K562 (cell line): ENCODE results near the gene NR0B2. TPM values are rescaled to one million over a fixed set of nuclear protein-coding genes. Genes with fewer than 3 reads are reported as not detected.

Experiments used
- CBX3 ChIP-seq, 2 experiments: IDR thresholded peaks; 1 replicate in 1 of 2; 2 replicates in 1 of 2; pipeline ENCODE4 v1.6.1; 2012; ENCODE audit warnings: inconsistent platforms in 2 of 2, low read length in 2 of 2, borderline replicate concordance in 1 of 2, control low read depth in 1 of 2
- CREB3 ChIP-seq: fragments of 450-650 bp; conservative IDR thresholded peaks from 2 replicates; pipeline ENCODE4 v1.6.1; 2016; ENCODE audit warnings: missing genetic modification characterization, low read depth, mild to moderate bottlenecking, missing compliant biosample characterization, moderate library complexity
- CREB3L1 ChIP-seq: fragments of 450-650 bp; IDR thresholded peaks from 2 replicates; pipeline ENCODE4 v1.6.1; 2014; ENCODE audit warnings: low read depth, mild to moderate bottlenecking, moderate library complexity, borderline replicate concordance
- ELF1 ChIP-seq: fragments of 200-800 bp; sonication (Bioruptor generic); IDR thresholded peaks from 2 replicates; pipeline ENCODE4 v1.6.1; 2016; ENCODE audit warnings: missing genetic modification characterization, missing compliant biosample characterization
- GABPB1 ChIP-seq: sonication (generic); formaldehyde crosslinking; IDR thresholded peaks from 2 replicates; pipeline ENCODE4 v1.8.0; 2022; ENCODE audit warnings: mild to moderate bottlenecking, missing genetic modification reagents
- HDAC2 ChIP-seq: fragments of 450-650 bp; IDR thresholded peaks from 2 replicates; pipeline ENCODE4 v1.6.1; 2016; ENCODE audit warnings: mild to moderate bottlenecking
- HMG20B ChIP-seq: fragments of 250-450 bp; sonication (Bioruptor Pico); IDR thresholded peaks from 2 replicates; pipeline ENCODE4 v1.5.0; 2021; ENCODE audit warnings: mild to moderate bottlenecking
- JUND ChIP-seq, 2 experiments: IDR thresholded peaks; 2 replicates in 1 of 2; 3 replicates in 1 of 2; pipeline ENCODE4 v1.6.1; 2011; ENCODE audit warnings: borderline replicate concordance in 2 of 2, low read depth in 2 of 2, low read length in 2 of 2, improper control_type of control experiment in 1 of 2, missing biosample characterization in 1 of 2, missing genetic modification characterization in 1 of 2, missing genetic modification reagents in 1 of 2
- MTA2 ChIP-seq: fragments of 450-650 bp; IDR thresholded peaks from 2 replicates; pipeline ENCODE4 v1.6.1; 2016; ENCODE audit warnings: low read depth
- NCOA4 ChIP-seq: fragments of 450-650 bp; IDR thresholded peaks from 2 replicates; pipeline ENCODE4 v1.6.1; 2018; ENCODE audit warnings: mild to moderate bottlenecking; ENCODE audit not compliant: partially characterized antibody
- NFIC ChIP-seq: fragments of 450-650 bp; IDR thresholded peaks from 2 replicates; pipeline ENCODE4 v1.6.1; 2017; ENCODE audit warnings: mild to moderate bottlenecking, inconsistent platforms
- NR2C2 ChIP-seq, 2 experiments: fragments of 200-800 bp in 1 of 2; sonication (Bioruptor generic) in 1 of 2; sonication (generic) in 1 of 2; formaldehyde crosslinking in 1 of 2; IDR thresholded peaks; 2 replicates each; pipeline versions ENCODE4 v1.6.1 to v1.8.0; 2016 to 2022; ENCODE audit warnings: mild to moderate bottlenecking in 1 of 2, missing compliant biosample characterization in 1 of 2, missing genetic modification characterization in 1 of 2, missing genetic modification reagents in 1 of 2
- PHF8 ChIP-seq: fragments of 200-600 bp; sonication (generic); IDR thresholded peaks from 2 replicates; pipeline ENCODE4 v1.6.1; 2012; ENCODE audit warnings: mixed run types, mild to moderate bottlenecking, inconsistent platforms, low read length, moderate library complexity, borderline replicate concordance
- RB1 ChIP-seq: fragments of 450-650 bp; IDR thresholded peaks from 2 replicates; pipeline ENCODE4 v1.6.1; 2017; ENCODE audit warnings: low read depth, mild to moderate bottlenecking
- SMAD4 ChIP-seq: fragments of 250-450 bp; sonication (Bioruptor Pico); conservative IDR thresholded peaks from 2 replicates; pipeline ENCODE4 v1.8.0; 2021; ENCODE audit warnings: inconsistent platforms, mild to moderate bottlenecking, moderate library complexity
- SP1 ChIP-seq: sonication (generic); formaldehyde crosslinking; IDR thresholded peaks from 2 replicates; pipeline ENCODE4 v1.8.1; 2022; ENCODE audit warnings: mild to moderate bottlenecking, missing genetic modification reagents
- TCF3 ChIP-seq: sonication (generic); formaldehyde crosslinking; IDR thresholded peaks from 2 replicates; pipeline ENCODE4 v1.4.0; 2020; ENCODE audit warnings: mild to moderate bottlenecking, missing genetic modification reagents
- ZFX ChIP-seq: sonication (generic); formaldehyde crosslinking; IDR thresholded peaks from 2 replicates; pipeline ENCODE4 v1.8.0; 2022; ENCODE audit warnings: mild to moderate bottlenecking, missing genetic modification reagents, moderate library complexity
- ZKSCAN8 ChIP-seq: fragments of 200-800 bp; sonication (Bioruptor generic); IDR thresholded peaks from 2 replicates; pipeline ENCODE4 v1.6.1; 2016; ENCODE audit warnings: missing genetic modification characterization, missing compliant biosample characterization
- ZNF121 ChIP-seq: sonication (generic); formaldehyde crosslinking; conservative IDR thresholded peaks from 2 replicates; pipeline ENCODE4 v1.8.0; 2022; ENCODE audit warnings: missing genetic modification reagents
- ZNF23 ChIP-seq: fragments of 250-450 bp; sonication (Bioruptor Pico); IDR thresholded peaks from 2 replicates; pipeline ENCODE4 v1.4.0; 2020; ENCODE audit warnings: mild to moderate bottlenecking
- ZNF639 ChIP-seq, 2 experiments: fragments of 200-800 bp in 1 of 2; sonication (Bioruptor generic) in 1 of 2; sonication (generic) in 1 of 2; formaldehyde crosslinking in 1 of 2; IDR thresholded peaks in 1 of 2; conservative IDR thresholded peaks in 1 of 2; 2 replicates each; pipeline versions ENCODE4 v1.5.0 to v1.6.1; 2016 to 2020; ENCODE audit warnings: missing compliant biosample characterization in 1 of 2, missing genetic modification characterization in 1 of 2, missing genetic modification reagents in 1 of 2
- polyA plus RNA-seq, 8 experiments: library from polyadenylated mRNA; depleted of rRNA in 4 of 8; stranded (reverse) in 5 of 8; unstranded in 3 of 8; fragments of >200 nt; fragmentation: Nextera tagmentation in 2 of 8; fragmentation: Illumina TruSeq in 1 of 8; extraction: Ambion mirVana in 2 of 8; extraction: Trizol in 1 of 8; gene quantifications; 2 replicates each; pipeline versions ENCODE4 v1.2.1 to v1.2.3, GENCODE V29; 2011 to 2014; ENCODE audit warnings: inconsistent platforms in 1 of 8, missing spikeins in 1 of 8
- total RNA-seq, 7 experiments: library from RNA; depleted of rRNA in 6 of 7; stranded (reverse); fragments of >200 nt in 6 of 7; fragmentation: Illumina TruSeq in 2 of 7; extraction: Trizol in 2 of 7; gene quantifications; 2 replicates each; pipeline versions ENCODE4 v1.2.1 to v1.2.3, GENCODE V29; 2011 to 2021; ENCODE audit warnings: low replicate concordance in 1 of 7

The NR0B2 gene
- total and polyA plus RNA-seq, 9 of the 15 experiments (the other 6 are each of a cell fraction or from before 2014, with no cell fraction given) = not detected

GRCh38 chr1:26913754-26914619, at the start of gene NR0B2 (continued):
- peak; percentile 34; the same call in 1 of the 2 replicates for TF ChIP-seq PHF8
- TF ChIP-seq SMAD4 = peak; percentile 63; the same call in 1 of the 2 replicates
- TF ChIP-seq CREB3 = peak; percentile 77
- 0 out of 2 replicates have a peak, but pooled peaks have one; percentile 34 for TF ChIP-seq RB1
- TF ChIP-seq HMG20B (CRISPR knock-in tag) = no peak
- no peak for TF ChIP-seq ZNF121
- TF ChIP-seq JUND (IDR thresholded peaks at IDR 0.05; ENCODE audit: borderline replicate concordance, low read depth, low read length) = no peak
- peak; percentile 53; the same call in 2 of the 3 replicates for TF ChIP-seq JUND (tag; IDR thresholded peaks at IDR 0.05; ENCODE audit: borderline replicate concordance, low read depth, low read length)
- TF ChIP-seq SP1 (CRISPR knock-in tag) = 0 out of 2 replicates have a peak, but pooled peaks have one; percentile 25
- no peak for TF ChIP-seq ZNF23 (CRISPR knock-in tag)
- peak; percentile 63 for TF ChIP-seq ELF1 (tag)
- peak; percentile 63; the same call in 1 of the 2 replicates for TF ChIP-seq NFIC
- peak; percentile 40; the same call in 1 of the 2 replicates for TF ChIP-seq ZKSCAN8 (CRISPR knock-in tag)
- TF ChIP-seq HDAC2 = no peak
- 0 out of 2 replicates have a peak, but pooled peaks have one; percentile 5 for TF ChIP-seq MTA2
- TF ChIP-seq NR2C2 (CRISPR knock-in tag; IDR thresholded peaks at IDR 0.05) = no peak
- TF ChIP-seq NR2C2 (tag; IDR thresholded peaks at IDR 0.05) = peak; percentile 77
- TF ChIP-seq NCOA4 = no peak
- TF ChIP-seq TCF3 (CRISPR knock-in tag) = peak; percentile 62
- peak; percentile 36; the same call in 1 of the 2 replicates for TF ChIP-seq GABPB1 (CRISPR knock-in tag)
- TF ChIP-seq CBX3 (IDR thresholded peaks at IDR 0.05; ENCODE audit: borderline replicate concordance in 1 of 2, low read length in 2 of 2) = no peak
- peak; percentile 60; the same call in 1 of the 2 replicates for TF ChIP-seq CREB3L1
- TF ChIP-seq ZFX (CRISPR knock-in tag) = peak; percentile 97
- TF ChIP-seq ZNF639 (CRISPR knock-in tag; conservative IDR thresholded peaks at IDR 0.05 in 1 of 2, IDR thresholded peaks at IDR 0.05 in 1 of 2) = peak in 1 of 2 experiments; percentile 77; a peak in 1 of 4 replicates
